Activated CD4-positive, alpha-beta T cell treated with anti-CD3 and anti-CD28 coated beads, Interleukin-2, amount 50 U/mL, for 24 hours (primary cell): Measurements from ENCODE around the gene SPX.
A peak's percentile ranks its signal among the peaks of the same experiment; 100 is the strongest.

Experiments
- DNase-seq, 2 donors: peaks; one replicate each; pipeline ENCODE4 v3.0.0-alpha.2; 2020; ENCODE audit warnings: low read depth in 1 of 2, low spot score in 1 of 2

SPX gene

GRCh38 chr12:21526053-21526452 lies at the start of gene SPX:
Gene SPX, plus strand, starts transcription at chr12:21526296. Its CDS starts 177 bp downstream, at chr12:21526473.
- no peak for DNase-seq

GRCh38 chr12:21476949-21477348 lies 49.1 kb upstream of the SPX start:
- DNase-seq, result no peak

- no peak for DNase-seq
Measured at GRCh38 chr12:21478756-21479455, 47.2 kb upstream of the SPX start.

- no peak for DNase-seq
Measured at GRCh38 chr12:21483531-21483930, 42.6 kb upstream of the SPX start.

- no peak for DNase-seq
Measured at GRCh38 chr12:21485998-21486397, 40.1 kb upstream of the SPX start.

- DNase-seq, result no peak
Measured at GRCh38 chr12:21499765-21500164, 26.3 kb upstream of the SPX start.

- DNase-seq, result no peak
Measured at GRCh38 chr12:21500786-21501257, 25.3 kb upstream of the SPX start.

GRCh38 chr12:21501258-21502163 lies 24.6 kb upstream of the SPX start, which contains the start of the genes GOLT1B and RECQL:
Gene GOLT1B, plus strand, starts transcription at chr12:21501789. Its CDS starts 135 bp downstream, at chr12:21501924.
Gene RECQL, minus strand, starts transcription at chr12:21501635. Its CDS starts 2,065 bp downstream, at chr12:21499570.
- DNase-seq, result peak; percentile 67 to 94

- DNase-seq, result peak; percentile 11 to 17
Measured at GRCh38 chr12:21502164-21502496, 24.0 kb upstream of the SPX start.

GRCh38 chr12:21502872-21503271 lies 23.2 kb upstream of the SPX start:
- no peak for DNase-seq

GRCh38 chr12:21505888-21506287 lies 20.2 kb upstream of the SPX start:
- DNase-seq, result no peak

GRCh38 chr12:21507849-21508248 lies 18.2 kb upstream of the SPX start:
- DNase-seq, result no peak

- DNase-seq, result peak in 1 of 2 donors; percentile 12
Measured at GRCh38 chr12:21509768-21510167, 16.3 kb upstream of the SPX start.

- DNase-seq, result no peak
Measured at GRCh38 chr12:21516281-21516680, 9.8 kb upstream of the SPX start.

- no peak for DNase-seq
Measured at GRCh38 chr12:21518451-21518850, 7.6 kb upstream of the SPX start.

- no peak for DNase-seq
Measured at GRCh38 chr12:21521541-21521940, 4.6 kb upstream of the SPX start.

GRCh38 chr12:21523148-21523547 lies 2.9 kb upstream of the SPX start:
- no peak for DNase-seq

- DNase-seq, result no peak
Measured at GRCh38 chr12:21526721-21527345, 737 bp downstream of the SPX start.

GRCh38 chr12:21527451-21528180 lies 1.5 kb downstream of the SPX start:
- peak; percentile 35 to 42 for DNase-seq

GRCh38 chr12:21528953-21529352 lies 2.9 kb downstream of the SPX start:
- DNase-seq, result no peak

- DNase-seq, result no peak
Measured at GRCh38 chr12:21529456-21529855, 3.4 kb downstream of the SPX start.
